H1 (cell line): ENCODE results near the gene MAFG. TPM values are rescaled to one million over a fixed set of nuclear protein-coding genes. Genes with fewer than 3 reads are reported as not detected.
A peak's percentile ranks its signal among the peaks of the same experiment; 100 is the strongest.

Source experiments
- ASH2L ChIP-seq: fragments of 200-600, 300-600 bp; sonication (generic); IDR thresholded peaks from one replicate; pipeline ENCODE4 v1.7.1; 2017; ENCODE audit warnings: low read length
- CEBPB ChIP-seq: IDR thresholded peaks from 2 replicates; pipeline ENCODE4 v1.6.1; 2012; ENCODE audit warnings: low read depth, low read length
- CTBP2 ChIP-seq: IDR thresholded peaks from 2 replicates; pipeline ENCODE4 v1.7.0; 2011; ENCODE audit warnings: borderline replicate concordance, mild to moderate bottlenecking, moderate library complexity, mixed read lengths, low read length; ENCODE audit not compliant: insufficient read depth, insufficient read length
- GABPA ChIP-seq: IDR thresholded peaks from 2 replicates; pipeline ENCODE4 v1.6.1; 2011; ENCODE audit warnings: mild to moderate bottlenecking, low read length, moderate library complexity, borderline replicate concordance; ENCODE audit not compliant: insufficient read depth
- JUN ChIP-seq: IDR thresholded peaks from 2 replicates; pipeline ENCODE4 v1.6.1; 2011; ENCODE audit warnings: low read depth, mild to moderate bottlenecking, improper control_type of control experiment, low read length
- KDM1A ChIP-seq: fragments of 200-600, 300-600 bp; sonication (generic); IDR thresholded peaks from 2 replicates; pipeline ENCODE4 v1.7.1; 2016; ENCODE audit warnings: mild to moderate bottlenecking, low read length, borderline replicate concordance
- KDM4A ChIP-seq: IDR thresholded peaks from one replicate; pipeline ENCODE4 v1.7.1; 2012; ENCODE audit warnings: low read depth, mild to moderate bottlenecking, moderate library complexity, low read length, inconsistent platforms; ENCODE audit not compliant: severe bottlenecking
- KDM5A ChIP-seq: fragments of 200-600 bp; IDR thresholded peaks from 2 replicates; pipeline ENCODE4 v1.7.1; 2012; ENCODE audit warnings: mild to moderate bottlenecking, low read length, inconsistent platforms, mixed read lengths
- POU5F1 ChIP-seq: IDR thresholded peaks from 2 replicates; pipeline ENCODE4 v1.6.1; 2011; ENCODE audit warnings: low read depth, mild to moderate bottlenecking, low read length, moderate library complexity
- RXRA ChIP-seq: IDR thresholded peaks from 2 replicates; pipeline ENCODE4 v1.6.1; 2011; ENCODE audit warnings: low read depth, mild to moderate bottlenecking, low read length, moderate library complexity; ENCODE audit not compliant: insufficient read depth
- SIN3A ChIP-seq, 2 experiments: IDR thresholded peaks in 1 of 2; conservative IDR thresholded peaks in 1 of 2; 2 replicates each; pipeline ENCODE4 v1.6.1; 2011 to 2012; ENCODE audit warnings: low read length in 2 of 2, improper control_type of control experiment in 1 of 2, low read depth in 1 of 2, mild to moderate bottlenecking in 1 of 2
- SIRT6 ChIP-seq: IDR thresholded peaks from one replicate; pipeline ENCODE4 v1.7.1; 2012; ENCODE audit warnings: low read length, inconsistent platforms
- SIX5 ChIP-seq: IDR thresholded peaks from 2 replicates; pipeline ENCODE4 v1.6.1; 2011; ENCODE audit warnings: mild to moderate bottlenecking, low read depth, low read length
- SRF ChIP-seq: IDR thresholded peaks from 2 replicates; pipeline ENCODE4 v1.6.1; 2011; ENCODE audit warnings: mild to moderate bottlenecking, low read depth, low read length, moderate library complexity
- TCF12 ChIP-seq: IDR thresholded peaks from 2 replicates; pipeline ENCODE4 v1.6.1; 2011; ENCODE audit warnings: low read depth, mild to moderate bottlenecking, low read length
- YY1 ChIP-seq: IDR thresholded peaks from 2 replicates; pipeline ENCODE4 v1.6.1; 2011; ENCODE audit warnings: low read depth, mild to moderate bottlenecking, low read length
- ZNF274 ChIP-seq: IDR thresholded peaks from 2 replicates; pipeline ENCODE4 v1.7.0; 2012; ENCODE audit warnings: low read length, borderline replicate concordance; ENCODE audit errors: extremely low read depth
- polyA plus RNA-seq, 7 experiments: library from polyadenylated mRNA; depleted of rRNA in 3 of 7; stranded (reverse) in 5 of 7; unstranded in 2 of 7; fragments of >200 nt in 5 of 7; fragments of 200-250 nt in 2 of 7; gene quantifications; 1 replicate in 5 of 7; 2 replicates in 1 of 7; 4 replicates in 1 of 7; pipeline versions ENCODE4 v1.2.1 to v1.2.3, GENCODE V29; 2011 to 2013; ENCODE audit warnings: missing spikeins in 2 of 7, mixed read lengths in 2 of 7
- total RNA-seq: library from RNA; stranded (reverse); fragmentation: NEBNext Ultra II Directional; extraction: Animal tissue kit (Norgen Biotek cat#: 25700); gene quantifications from 2 replicates; pipeline ENCODE4 v1.2.1, GENCODE V29; 2021
- TF ChIP-seq, protein P1 (sequence below): IDR thresholded peaks from 2 replicates; pipeline ENCODE4 v1.6.1; 2011; ENCODE audit warnings: low read length, improper control_type of control experiment
- TF ChIP-seq, protein P2 (sequence below): IDR thresholded peaks from 2 replicates; pipeline ENCODE4 v1.6.1; 2011; ENCODE audit warnings: low read depth, mild to moderate bottlenecking, low read length; ENCODE audit not compliant: insufficient read depth
- TF ChIP-seq, protein P3 (sequence below), 3 experiments: IDR thresholded peaks; 1 replicate in 2 of 3; 2 replicates in 1 of 3; pipeline versions ENCODE4 v1.5.1 to v1.6.1; 2011; ENCODE audit warnings: low read length in 3 of 3, mild to moderate bottlenecking in 3 of 3, inconsistent platforms in 2 of 3, low read depth in 1 of 3, moderate library complexity in 1 of 3; ENCODE audit not compliant: insufficient read depth in 1 of 3; ENCODE audit errors: control extremely low read depth in 1 of 3

The MAFG gene
- total and polyA plus RNA-seq, 2 of the 8 experiments (the other 6 are each of a cell fraction or from before 2014, with no cell fraction given) = 25.5 to 26.9 TPM

DNA sequence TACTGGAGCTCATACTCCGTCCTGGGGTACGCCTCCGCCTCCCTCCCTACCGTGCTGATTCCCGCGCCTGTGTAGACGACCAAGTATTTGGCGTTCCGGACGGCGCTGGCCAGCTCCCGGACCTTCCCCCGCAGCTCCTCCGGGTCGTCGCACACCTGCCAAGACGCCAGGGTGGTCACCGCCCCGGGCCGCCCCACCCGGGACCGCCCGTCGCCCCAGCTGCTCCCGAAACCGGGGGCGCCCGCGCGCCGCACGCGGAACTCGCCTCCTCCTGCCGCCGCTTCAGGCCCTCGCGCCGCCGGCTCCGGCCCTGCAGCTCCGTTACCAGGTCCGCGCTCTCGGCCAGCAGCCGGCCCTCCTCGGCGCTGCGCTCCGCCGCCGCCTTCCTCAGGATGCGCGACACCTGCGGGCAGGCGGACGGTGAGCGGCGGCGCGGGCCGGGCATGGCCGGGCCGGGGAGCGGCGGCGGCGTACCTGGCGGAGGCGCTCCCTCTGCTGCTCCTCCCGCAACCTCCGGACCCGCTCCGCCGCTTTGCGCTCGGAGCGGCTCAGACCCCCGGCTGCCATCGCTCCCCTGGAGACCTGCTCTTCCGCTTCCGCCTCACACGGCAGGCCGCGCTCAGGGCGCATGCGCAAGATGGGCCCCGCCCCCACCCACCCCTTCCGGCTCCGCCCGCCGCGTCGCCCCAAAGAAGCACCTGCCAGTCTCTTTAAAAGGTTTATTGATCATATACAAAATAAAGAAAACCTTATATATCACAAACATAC is 9.8 kb downstream of the MAFG start, which contains the start of gene SIRT7 (continued):
- no peak for TF ChIP-seq CTBP2
- peak; percentile 63; the same call in 1 of the 2 replicates for TF ChIP-seq YY1
- TF ChIP-seq POU5F1 = no peak
- TF ChIP-seq, protein P1, sequence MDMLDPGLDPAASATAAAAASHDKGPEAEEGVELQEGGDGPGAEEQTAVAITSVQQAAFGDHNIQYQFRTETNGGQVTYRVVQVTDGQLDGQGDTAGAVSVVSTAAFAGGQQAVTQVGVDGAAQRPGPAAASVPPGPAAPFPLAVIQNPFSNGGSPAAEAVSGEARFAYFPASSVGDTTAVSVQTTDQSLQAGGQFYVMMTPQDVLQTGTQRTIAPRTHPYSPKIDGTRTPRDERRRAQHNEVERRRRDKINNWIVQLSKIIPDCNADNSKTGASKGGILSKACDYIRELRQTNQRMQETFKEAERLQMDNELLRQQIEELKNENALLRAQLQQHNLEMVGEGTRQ = no peak
- no peak for TF ChIP-seq SIX5
- TF ChIP-seq, protein P2, sequence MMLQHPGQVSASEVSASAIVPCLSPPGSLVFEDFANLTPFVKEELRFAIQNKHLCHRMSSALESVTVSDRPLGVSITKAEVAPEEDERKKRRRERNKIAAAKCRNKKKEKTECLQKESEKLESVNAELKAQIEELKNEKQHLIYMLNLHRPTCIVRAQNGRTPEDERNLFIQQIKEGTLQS = no peak
- TF ChIP-seq SIN3A (conservative IDR thresholded peaks at IDR 0.05 in 1 of 2, IDR thresholded peaks at IDR 0.05 in 1 of 2; ENCODE audit: low read depth in 1 of 2, low read length in 2 of 2) = no peak; a peak in 1 of 4 replicates
- TF ChIP-seq SIRT6 = no peak
- no peak for TF ChIP-seq JUN
- TF ChIP-seq KDM4A = peak; percentile 71
- TF ChIP-seq ZNF274 = no peak
- TF ChIP-seq GABPA = peak; percentile 74; the same call in 1 of the 2 replicates
- no peak for TF ChIP-seq SRF
- no peak for TF ChIP-seq KDM1A
- no peak for TF ChIP-seq KDM5A
- TF ChIP-seq, protein P3, sequence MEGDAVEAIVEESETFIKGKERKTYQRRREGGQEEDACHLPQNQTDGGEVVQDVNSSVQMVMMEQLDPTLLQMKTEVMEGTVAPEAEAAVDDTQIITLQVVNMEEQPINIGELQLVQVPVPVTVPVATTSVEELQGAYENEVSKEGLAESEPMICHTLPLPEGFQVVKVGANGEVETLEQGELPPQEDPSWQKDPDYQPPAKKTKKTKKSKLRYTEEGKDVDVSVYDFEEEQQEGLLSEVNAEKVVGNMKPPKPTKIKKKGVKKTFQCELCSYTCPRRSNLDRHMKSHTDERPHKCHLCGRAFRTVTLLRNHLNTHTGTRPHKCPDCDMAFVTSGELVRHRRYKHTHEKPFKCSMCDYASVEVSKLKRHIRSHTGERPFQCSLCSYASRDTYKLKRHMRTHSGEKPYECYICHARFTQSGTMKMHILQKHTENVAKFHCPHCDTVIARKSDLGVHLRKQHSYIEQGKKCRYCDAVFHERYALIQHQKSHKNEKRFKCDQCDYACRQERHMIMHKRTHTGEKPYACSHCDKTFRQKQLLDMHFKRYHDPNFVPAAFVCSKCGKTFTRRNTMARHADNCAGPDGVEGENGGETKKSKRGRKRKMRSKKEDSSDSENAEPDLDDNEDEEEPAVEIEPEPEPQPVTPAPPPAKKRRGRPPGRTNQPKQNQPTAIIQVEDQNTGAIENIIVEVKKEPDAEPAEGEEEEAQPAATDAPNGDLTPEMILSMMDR (IDR thresholded peaks at IDR 0.05; ENCODE audit: control extremely low read depth in 1 of 3, insufficient read depth in 1 of 3, low read depth in 1 of 3, low read length in 3 of 3) = no peak
- TF ChIP-seq TCF12 = no peak
- TF ChIP-seq ASH2L = no peak
- no peak for TF ChIP-seq CEBPB
- no peak for TF ChIP-seq RXRA
